ENCODE measurements around the gene TPSG1.

DNA sequence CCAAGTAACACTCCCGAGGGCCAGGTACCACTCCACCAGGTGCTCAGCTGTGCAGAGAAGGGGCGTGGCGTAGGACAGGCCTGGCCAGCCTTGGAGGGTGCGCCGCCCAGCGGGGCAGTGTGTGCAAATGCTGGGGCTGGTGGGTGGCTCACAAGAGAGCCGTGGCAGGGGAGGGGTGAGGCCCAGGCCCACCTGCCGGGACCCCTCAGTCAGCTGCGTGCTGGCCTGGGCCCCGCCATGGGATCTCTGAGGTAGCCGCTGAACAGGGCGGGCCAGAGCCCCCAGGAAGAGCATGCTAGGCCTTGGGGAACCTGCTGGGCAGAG lies 8.8 kb downstream of the TPSG1 start:
- TF ChIP-seq YY1 (IDR thresholded peaks at IDR 0.05; ENCODE audit: insufficient read depth, insufficient read length) (no peak), SUZ12 (IDR thresholded peaks at IDR 0.05; ENCODE audit: extremely low read depth, insufficient read depth, insufficient read length) (no peak), ZNF274 (IDR thresholded peaks at IDR 0.05; ENCODE audit: low read depth, low read length) (no peak)

Measured in NT2/D1 (cell line).